K562 (cell line): ENCODE results near the gene PHLDA3. TPM values are rescaled to one million over a fixed set of nuclear protein-coding genes. Genes with fewer than 3 reads are reported as not detected.
A peak's percentile ranks its signal among the peaks of the same experiment; 100 is the strongest.

Experiments used
- ATAC-seq: fragments of 200-7000 bp; cut with Tn5 transposase; 3 replicates; pipeline ENCODE4 v1.9.1; 2020; ENCODE audit warnings: moderate library complexity
- BruUV-seq: library from RNA; stranded (reverse); fragments of 400-500 nt; replicated peaks from 2 replicates; lab custom pipeline; 2021; lab: Mats Ljungman, UMichigan
- CTCF ChIA-PET: fragments of 300-600 bp; formaldehyde crosslinking; extraction: SDS; loops from one replicate; lab custom pipeline; 2021; ENCODE audit warnings: low intra/inter-chr PET ratio; lab: Yijun Ruan, JAX
- POLR2A ChIA-PET: fragments of 300-600, 350-650 bp; sonication (Branson Sonifier 250); formaldehyde crosslinking; extraction: SDS; loops from one replicate; lab custom pipeline; 2021; ENCODE audit warnings: antibody characterized with exemption, inconsistent platforms; lab: Yijun Ruan, JAX
- DNase-seq, 4 experiments: peaks; one replicate each; pipeline versions ENCODE4 v3.0.0 to v3.0.0-alpha.2; 2011 to 2018; ENCODE audit warnings: low spot score in 3 of 4, mixed read lengths in 3 of 4; ENCODE audit errors: extremely low read depth in 1 of 4
- FAIRE-seq: peaks from 2 replicates; lab custom pipeline; 2011; peaks lifted over from hg19 to GRCh38; lab: Jason Lieb, UNC
- H2AFZ ChIP-seq: 2 replicates; pipeline ENCODE4 v1.6.0; 2011; ENCODE audit warnings: low read depth, low read length, control low read depth, inconsistent platforms
- H3K27ac ChIP-seq: fragments of 200-600 bp; 3 replicates; pipeline ENCODE4 v1.8.0; 2011; ENCODE audit warnings: low read depth, mild to moderate bottlenecking, control low read depth, inconsistent platforms, low read length, moderate library complexity, mixed read lengths; ENCODE audit errors: extremely low read depth
- H3K27me3 ChIP-seq, 2 experiments: fragments of 300-600 bp in 1 of 2; 2 replicates in 1 of 2; 3 replicates in 1 of 2; pipeline versions ENCODE4 v1.6.0 to v1.8.0; 2011; ENCODE audit warnings: inconsistent platforms in 2 of 2, low read length in 2 of 2, mild to moderate bottlenecking in 1 of 2, mixed read lengths in 1 of 2, moderate library complexity in 1 of 2; ENCODE audit not compliant: control insufficient read depth in 2 of 2, insufficient read depth in 2 of 2
- H3K36me3 ChIP-seq: fragments of 300-600 bp; 3 replicates; pipeline ENCODE4 v1.8.0; 2011; ENCODE audit warnings: mild to moderate bottlenecking, low read length, inconsistent platforms; ENCODE audit not compliant: control insufficient read depth, insufficient read depth
- H3K4me1 ChIP-seq, 2 experiments: fragments of 200-600 bp in 1 of 2; replicated peaks in 1 of 2; 2 replicates in 1 of 2; 3 replicates in 1 of 2; pipeline versions ENCODE4 v1.5.1 to v1.8.0; 2011; ENCODE audit warnings: inconsistent platforms in 2 of 2, low read length in 2 of 2, mild to moderate bottlenecking in 1 of 2, mixed read lengths in 1 of 2, moderate library complexity in 1 of 2; ENCODE audit not compliant: control insufficient read depth in 2 of 2, insufficient read depth in 2 of 2
- H3K4me2 ChIP-seq: 2 replicates; pipeline ENCODE4 v1.6.1; 2011; ENCODE audit warnings: low read length, control low read depth, inconsistent platforms, mixed read lengths; ENCODE audit not compliant: insufficient read depth
- H3K4me3 ChIP-seq: fragments of 200-600 bp; sonication (generic), shearing (Covaris generic); 2 replicates; pipeline ENCODE4 v1.5.1; 2016; ENCODE audit warnings: control low read depth, inconsistent platforms
- H3K79me2 ChIP-seq: fragments of 200-600 bp; 3 replicates; pipeline ENCODE4 v1.8.0; 2011; ENCODE audit warnings: low read length, inconsistent platforms; ENCODE audit not compliant: control insufficient read depth, insufficient read depth
- H3K9ac ChIP-seq, 2 experiments: 2 replicates each; pipeline versions ENCODE4 v1.6.0 to v1.6.1; 2011; ENCODE audit warnings: low read depth in 2 of 2, low read length in 2 of 2, control low read depth in 1 of 2, inconsistent platforms in 1 of 2, mild to moderate bottlenecking in 1 of 2, mixed read lengths in 1 of 2; ENCODE audit not compliant: insufficient read depth in 1 of 2
- H3K9me1 ChIP-seq: one replicate; pipeline ENCODE4 v1.6.0; 2011; ENCODE audit warnings: inconsistent platforms, mild to moderate bottlenecking, low read length, moderate library complexity; ENCODE audit not compliant: control insufficient read depth, insufficient read depth
- H3K9me3 ChIP-seq: replicated peaks from 2 replicates; pipeline ENCODE4 v1.5.1; 2011; ENCODE audit warnings: low read depth, low read length, inconsistent platforms; ENCODE audit not compliant: control insufficient read depth, insufficient read depth
- H4K20me1 ChIP-seq: replicated peaks from 2 replicates; pipeline ENCODE4 v1.6.1; 2011; ENCODE audit warnings: low read length, inconsistent platforms, mixed read lengths; ENCODE audit not compliant: control insufficient read depth, insufficient read depth
- ARNT ChIP-seq, 2 experiments: fragments of 450-650 bp; IDR thresholded peaks; 2 replicates each; pipeline ENCODE4 v1.6.1; 2016; ENCODE audit warnings: mild to moderate bottlenecking in 1 of 2
- BACH1 ChIP-seq: fragments of 200-800 bp; sonication (Bioruptor generic); IDR thresholded peaks from 2 replicates; pipeline ENCODE4 v1.6.1; 2016; ENCODE audit warnings: missing genetic modification characterization, missing compliant biosample characterization
- BCOR ChIP-seq: fragments of 450-650 bp; IDR thresholded peaks from 2 replicates; pipeline ENCODE4 v1.6.1; 2016
- CBFA2T3 ChIP-seq: fragments of 450-650 bp; IDR thresholded peaks from 2 replicates; pipeline ENCODE4 v1.6.1; 2017
- CUX1 ChIP-seq: fragments of 200-800 bp; sonication (Bioruptor generic); IDR thresholded peaks from 2 replicates; pipeline ENCODE4 v1.6.1; 2016; ENCODE audit warnings: missing genetic modification characterization, missing compliant biosample characterization
- ESRRA ChIP-seq: fragments of 450-650 bp; IDR thresholded peaks from 2 replicates; pipeline ENCODE4 v1.6.1; 2014; ENCODE audit warnings: low read depth, mild to moderate bottlenecking, moderate library complexity, borderline replicate concordance
- PATZ1 ChIP-seq: fragments of 250-450 bp; sonication (Bioruptor Pico); IDR thresholded peaks from 2 replicates; pipeline ENCODE4 v1.5.0; 2020; ENCODE audit warnings: mild to moderate bottlenecking, borderline replicate concordance
- POLR2A ChIP-seq: fragments of 450-650 bp; conservative IDR thresholded peaks from 2 replicates; pipeline ENCODE4 v1.6.1; 2016
- TEAD4 ChIP-seq, 2 experiments: sonication (generic) in 1 of 2; formaldehyde crosslinking in 1 of 2; IDR thresholded peaks; 2 replicates each; pipeline versions ENCODE4 v1.6.1 to v1.8.0; 2012 to 2022; ENCODE audit warnings: borderline replicate concordance in 1 of 2, inconsistent platforms in 1 of 2, low read length in 1 of 2, mild to moderate bottlenecking in 1 of 2, missing genetic modification reagents in 1 of 2
- ZFPM2 ChIP-seq: fragments of 250-450 bp; sonication (Bioruptor Pico); IDR thresholded peaks from 2 replicates; pipeline ENCODE4 v1.5.1; 2022; ENCODE audit warnings: mild to moderate bottlenecking
- ZNF134 ChIP-seq: fragments of 250-450 bp; sonication (Bioruptor Pico); conservative IDR thresholded peaks from 2 replicates; pipeline ENCODE4 v1.4.0; 2020
- ZNF143 ChIP-seq: sonication (generic); formaldehyde crosslinking; IDR thresholded peaks from 2 replicates; pipeline ENCODE4 v1.9.0; 2022; ENCODE audit warnings: mild to moderate bottlenecking, missing genetic modification reagents
- ZNF232 ChIP-seq: sonication (generic); formaldehyde crosslinking; IDR thresholded peaks from 2 replicates; pipeline ENCODE4 v1.8.0; 2022; ENCODE audit warnings: mild to moderate bottlenecking, missing genetic modification reagents
- ZNF507 ChIP-seq: conservative IDR thresholded peaks from 2 replicates; pipeline ENCODE4 v1.6.1; 2017; ENCODE audit warnings: missing genetic modification characterization, missing compliant biosample characterization
- WGBS: fragments of 100-300 bp; shearing (Covaris generic); methylation state at CpG from one replicate; pipeline ENCODE4 v1.1.6; 2016; ENCODE audit warnings: low coverage, mixed read lengths; ENCODE audit not compliant: insufficient coverage; ENCODE audit errors: missing lambda C conversion rate; 5-methylcytosine and 5-hydroxymethylcytosine counted together
- in situ Hi-C: fragments of 300-500 bp; cut with MboI; formaldehyde crosslinking; loops from 4 replicates; pipeline ENCODE4 v1.15.0; 2018; ENCODE audit warnings: inconsistent platforms, mixed read lengths
- intact Hi-C: fragments of 100-400 bp; cut with micrococcal nuclease; formaldehyde crosslinking; loops from 2 replicates; pipeline ENCODE4 v1.14.2; 2022
- polyA plus RNA-seq, 8 experiments: library from polyadenylated mRNA; depleted of rRNA in 4 of 8; stranded (reverse) in 5 of 8; unstranded in 3 of 8; fragments of >200 nt; fragmentation: Nextera tagmentation in 2 of 8; fragmentation: Illumina TruSeq in 1 of 8; extraction: Ambion mirVana in 2 of 8; extraction: Trizol in 1 of 8; gene quantifications; 2 replicates each; pipeline versions ENCODE4 v1.2.1 to v1.2.3, GENCODE V29; 2011 to 2014; ENCODE audit warnings: inconsistent platforms in 1 of 8, missing spikeins in 1 of 8
- total RNA-seq, 7 experiments: library from RNA; depleted of rRNA in 6 of 7; stranded (reverse); fragments of >200 nt in 6 of 7; fragmentation: Illumina TruSeq in 2 of 7; extraction: Trizol in 2 of 7; gene quantifications; 2 replicates each; pipeline versions ENCODE4 v1.2.1 to v1.2.3, GENCODE V29; 2011 to 2021; ENCODE audit warnings: low replicate concordance in 1 of 7

PHLDA3 gene
- total and polyA plus RNA-seq, 9 of the 15 experiments (the other 6 are each of a cell fraction or from before 2014, with no cell fraction given) = 0.11 to 0.27 TPM; not detected in 7

- intact Hi-C loops (no loop called here), in situ Hi-C loops (no loop called here)
- FAIRE-seq (peak; percentile 48), ATAC-seq (no peak), DNase-seq (no peak)
- no peak for TF ChIP-seq ZNF232
- no peak for TF ChIP-seq BACH1 (tag)
- no peak for TF ChIP-seq POLR2A
- no peak for TF ChIP-seq ARNT (IDR thresholded peaks at IDR 0.05)
- TF ChIP-seq TEAD4 (IDR thresholded peaks at IDR 0.05; ENCODE audit: low read length) = no peak
- no peak for TF ChIP-seq TEAD4 (CRISPR knock-in tag; IDR thresholded peaks at IDR 0.05; ENCODE audit: borderline replicate concordance)
- no peak for TF ChIP-seq ESRRA
- TF ChIP-seq ZNF134 (CRISPR knock-in tag) = no peak
- TF ChIP-seq CUX1 (CRISPR knock-in tag) = no peak
- TF ChIP-seq ZNF143 (CRISPR knock-in tag) = no peak
- TF ChIP-seq ZFPM2 (CRISPR knock-in tag) = no peak
- no peak for TF ChIP-seq CBFA2T3
- no peak for TF ChIP-seq BCOR
- no peak for TF ChIP-seq ZNF507 (tag)
- TF ChIP-seq PATZ1 (CRISPR knock-in tag) = no peak
- H3K4me1 ChIP-seq = peaks cover 11 to 13% of the 10 kb centered on the region in 2 experiments
- H2AFZ ChIP-seq = no peak overlapping the region
- no peaks in the 10 kb centered on the region for H3K79me2 ChIP-seq
- no peaks in the 10 kb centered on the region for H3K9me1 ChIP-seq
- CTCF ChIA-PET = interaction anchor here (1.0 kb wide), 1 partner anchor 23 kb away, joined by 5 read pairs; no protein-coding TSS in a partner anchor
- H3K9me3 ChIP-seq = no peaks in the 10 kb centered on the region
- POLR2A ChIA-PET = interaction anchor here (1.1 to 1.4 kb wide), 2 partner anchors 9 to 19 kb away, joined by 5 to 6 read pairs; no protein-coding TSS in a partner anchor
- no TSS peak for BruUV-seq
- H3K27ac ChIP-seq = no peak overlapping the region
- WGBS = 54% methylated on average over 8 of the region's 9 CpGs
- no peak overlapping the region for H3K4me3 ChIP-seq
- H3K4me2 ChIP-seq = no peak overlapping the region
- peaks cover 0 to 6% of the 10 kb centered on the region in 2 experiments; a peak in 1 of 5 replicates for H3K27me3 ChIP-seq
- H3K36me3 ChIP-seq = no peaks in the 10 kb centered on the region
- H4K20me1 ChIP-seq = no peaks in the 10 kb centered on the region
- H3K9ac ChIP-seq = no peak overlapping the region
Measured at GRCh38 chr1:201504799-201505502, 36.0 kb upstream of the PHLDA3 start.
